AG08395 (cell line): ENCODE measurements around the gene FAM209A.
A peak's percentile ranks its signal among the peaks of the same experiment; 100 is the strongest.
"Not testable (repeated sequence)": the region's sequence is repeated elsewhere in the genome, so short reads cannot be mapped to it uniquely, and the experiment has no call there.

Experiments used
- DNase-seq: peaks from one replicate; pipeline ENCODE4 v3.0.0; 2012; ENCODE audit warnings: mixed read lengths, low spot score

FAM209A gene

DNA sequence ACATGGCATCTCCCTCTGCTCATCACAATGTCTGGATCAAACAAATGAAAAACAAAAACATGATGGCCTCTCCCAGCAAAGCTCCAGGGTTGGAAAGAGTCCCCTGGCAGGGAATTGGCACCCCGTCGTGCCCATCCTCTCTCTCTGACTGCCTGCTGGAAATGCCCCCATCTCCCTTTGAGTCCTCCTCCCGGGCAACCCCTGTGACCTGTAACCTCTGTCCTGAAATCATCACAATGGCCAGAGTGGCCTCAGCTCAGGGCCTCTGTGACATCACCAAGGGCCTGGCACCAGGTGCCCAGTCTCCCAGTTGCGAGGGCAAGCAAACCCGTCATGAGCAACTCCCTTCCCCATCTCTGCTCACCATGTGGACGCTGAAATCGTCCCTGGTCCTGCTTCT lies at the start of gene FAM209A:
Gene FAM209A (plus strand): TSS at position 301 of the 400 bp plus-strand sequence. CDS start 65 bp downstream, at position 366.
- not testable (repeated sequence) for DNase-seq

DNA sequence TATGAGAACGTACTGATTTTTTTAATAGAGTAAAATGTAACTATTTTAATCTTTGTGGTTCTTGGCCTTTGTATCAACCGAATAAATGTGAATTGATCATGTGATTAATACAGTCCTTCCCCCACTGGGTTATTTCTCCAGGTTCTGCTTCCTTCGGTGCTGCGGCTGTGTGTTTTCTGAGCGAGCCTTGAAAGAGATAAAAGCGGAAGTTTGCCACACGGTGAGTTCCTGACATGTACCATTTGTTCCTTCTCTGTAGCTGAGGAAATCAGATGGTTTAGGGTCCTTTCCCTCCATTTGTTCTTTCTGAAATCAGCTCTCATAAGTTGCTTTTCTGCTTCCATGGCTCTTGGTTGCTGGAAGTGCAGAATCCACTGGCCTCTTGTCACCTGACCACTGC lies 40.6 kb upstream of the FAM209A start:
- no peak for DNase-seq

GRCh38 chr20:56487216-56487615 lies 37.3 kb upstream of the FAM209A start:
- DNase-seq = no peak

DNA sequence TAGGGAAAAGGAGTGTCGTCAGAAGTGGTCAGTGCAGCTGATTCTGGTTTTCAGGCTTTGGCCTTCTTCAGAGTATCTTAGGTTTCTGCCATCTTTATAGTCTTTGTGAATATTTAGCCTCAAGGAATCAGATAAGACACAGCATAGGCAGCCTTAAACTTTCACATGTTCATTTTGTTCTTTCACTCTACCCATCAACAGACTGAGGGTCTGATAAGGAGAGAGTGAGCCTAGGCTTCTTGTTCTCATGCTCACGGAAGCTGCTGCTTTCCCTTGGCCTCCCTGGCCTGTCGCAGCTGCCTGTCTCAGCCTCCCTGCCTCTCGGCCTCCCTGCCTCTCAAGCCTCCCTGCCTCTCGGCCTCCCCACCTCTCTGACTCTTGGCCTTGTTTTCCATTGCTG lies 36.0 kb upstream of the FAM209A start:
- no peak for DNase-seq

DNA sequence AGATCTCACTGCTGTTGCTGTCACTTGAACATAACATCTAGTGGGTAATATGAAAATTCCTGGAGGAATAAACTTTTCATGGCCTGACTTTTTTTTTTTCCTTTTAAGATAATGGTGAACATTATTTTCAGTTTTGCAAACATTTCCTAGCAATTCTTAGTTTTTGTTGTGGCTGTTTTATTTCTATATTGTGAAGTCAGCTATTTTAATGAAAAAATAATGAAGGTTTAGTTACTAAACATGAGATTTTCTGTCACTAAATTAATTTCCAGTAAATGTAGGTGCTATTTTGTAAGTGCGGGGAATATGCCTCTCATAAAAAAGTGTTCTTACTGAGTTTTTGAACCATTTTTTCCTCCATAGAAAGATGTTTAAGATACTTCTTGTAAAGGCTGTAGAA lies 23.4 kb upstream of the FAM209A start:
- no peak for DNase-seq

DNA sequence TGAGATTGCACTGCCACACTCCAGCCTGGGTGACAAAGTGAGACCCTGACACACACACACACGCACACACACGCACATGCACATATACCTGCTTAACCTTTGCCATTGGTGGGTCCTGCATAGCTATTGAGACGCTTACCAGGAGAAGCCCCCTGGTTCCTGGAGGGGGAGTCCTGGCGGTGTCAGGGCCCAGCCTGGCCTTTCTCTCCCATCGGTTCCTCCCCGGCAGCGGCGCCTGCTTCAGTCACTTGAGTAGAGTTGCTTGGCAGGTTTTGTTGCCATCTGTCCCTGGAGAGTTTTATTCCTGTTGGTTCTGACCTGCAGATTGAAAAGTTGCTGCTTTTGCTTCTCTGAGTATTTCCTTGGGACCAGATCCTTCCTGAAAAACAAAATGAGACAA lies 20.6 kb upstream of the FAM209A start:
- no peak for DNase-seq

DNA sequence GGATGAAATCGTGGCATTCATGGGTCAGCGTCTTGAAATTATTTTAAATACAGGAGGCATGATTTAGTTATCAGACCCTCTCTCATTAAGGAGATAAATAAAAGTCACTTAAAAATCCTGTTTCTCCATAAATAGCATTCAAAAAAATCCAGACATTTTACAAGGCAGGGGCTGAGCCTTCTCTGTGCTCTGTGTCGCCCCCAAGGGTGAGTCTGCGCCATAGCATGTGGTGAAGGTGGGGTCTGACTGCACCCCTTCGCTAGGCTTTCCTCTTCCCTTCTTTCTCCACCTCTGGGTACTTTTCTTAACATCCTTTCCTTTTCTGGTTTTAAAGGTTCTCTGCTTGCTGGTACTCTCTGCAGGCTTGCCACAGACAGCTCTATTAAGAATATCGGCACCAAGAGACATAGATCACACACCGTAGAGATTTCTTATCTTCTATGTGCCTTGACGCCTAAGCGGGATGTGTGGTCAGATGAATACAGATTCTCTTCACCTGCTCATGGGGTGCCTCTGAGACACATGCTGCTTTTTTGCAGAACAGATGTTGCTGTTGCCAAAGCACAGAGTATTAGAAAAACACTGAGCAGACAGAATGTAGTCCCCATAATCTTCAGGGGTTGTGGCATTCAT lies 20.1 kb upstream of the FAM209A start:
- DNase-seq = peak; percentile 10

- no peak for DNase-seq
These were observed 18.4 kb upstream of the FAM209A start for GRCh38 chr20:56506103-56506502.

DNA sequence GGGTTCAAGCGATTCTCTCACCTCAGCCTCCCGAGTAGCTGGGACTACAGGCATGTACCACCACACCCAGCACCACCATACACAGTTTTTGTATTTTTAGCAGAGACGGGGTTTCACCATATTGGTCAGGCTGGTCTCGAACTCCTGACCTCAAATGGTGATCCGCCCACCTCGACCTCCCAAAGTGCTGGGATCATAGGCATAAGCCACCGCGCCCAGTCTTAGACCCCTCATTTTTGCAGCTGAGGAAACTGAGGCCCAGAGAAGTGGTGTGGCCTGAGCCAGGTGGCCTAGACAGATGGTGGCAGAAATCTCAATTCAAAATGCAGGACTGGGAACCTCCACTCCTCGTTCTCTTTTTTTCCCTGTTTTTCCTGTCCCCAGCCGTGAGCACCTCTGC lies 12.6 kb upstream of the FAM209A start:
- no peak for DNase-seq

DNA sequence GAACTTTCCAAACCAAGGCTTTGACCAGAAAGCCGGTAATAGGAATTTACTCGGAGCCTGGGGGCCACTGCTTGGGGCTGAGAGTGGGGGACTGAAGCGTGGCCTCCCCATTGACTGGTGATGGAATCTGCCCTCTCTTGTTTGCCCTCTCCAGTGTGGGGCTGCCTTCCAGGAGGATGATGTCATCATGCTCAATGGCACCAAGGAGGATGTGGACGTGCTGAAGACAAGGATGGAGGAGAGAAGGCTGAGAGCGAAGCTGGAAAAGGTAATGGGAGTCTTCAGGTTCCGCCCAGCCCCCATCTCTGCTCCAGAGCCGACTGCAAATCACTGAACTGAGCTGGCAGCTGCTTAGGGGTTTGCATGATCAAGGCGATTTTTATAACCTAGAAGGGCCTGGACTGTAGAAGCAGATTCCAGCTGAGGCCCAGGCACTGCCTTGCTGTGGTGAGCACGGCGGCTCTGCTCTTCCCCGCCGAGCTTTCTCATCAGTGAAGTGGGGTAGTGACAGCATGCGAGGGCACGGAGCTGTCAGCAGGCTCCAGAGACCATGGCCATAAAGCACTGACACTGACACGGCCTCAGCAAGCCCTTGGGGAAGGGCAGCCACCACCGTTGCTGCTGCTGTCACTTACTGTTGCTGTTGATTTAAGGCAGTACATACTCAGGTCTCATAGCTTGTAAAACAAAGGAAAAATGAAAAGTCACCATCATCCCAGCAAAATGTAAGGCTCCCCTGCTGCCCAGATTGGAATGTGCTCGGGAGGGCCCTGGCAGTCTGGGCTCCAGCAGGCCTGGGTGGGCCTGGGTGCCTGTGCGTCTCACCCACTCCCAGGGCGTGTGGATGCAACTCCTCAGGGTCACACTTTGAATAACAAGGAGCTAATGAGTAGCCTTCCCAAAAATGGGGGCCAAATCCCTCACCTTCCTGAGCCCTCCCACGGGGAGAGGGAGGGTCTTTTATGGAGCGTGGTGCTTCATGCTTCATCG lies 11.1 kb upstream of the FAM209A start:
- no peak for DNase-seq

DNA sequence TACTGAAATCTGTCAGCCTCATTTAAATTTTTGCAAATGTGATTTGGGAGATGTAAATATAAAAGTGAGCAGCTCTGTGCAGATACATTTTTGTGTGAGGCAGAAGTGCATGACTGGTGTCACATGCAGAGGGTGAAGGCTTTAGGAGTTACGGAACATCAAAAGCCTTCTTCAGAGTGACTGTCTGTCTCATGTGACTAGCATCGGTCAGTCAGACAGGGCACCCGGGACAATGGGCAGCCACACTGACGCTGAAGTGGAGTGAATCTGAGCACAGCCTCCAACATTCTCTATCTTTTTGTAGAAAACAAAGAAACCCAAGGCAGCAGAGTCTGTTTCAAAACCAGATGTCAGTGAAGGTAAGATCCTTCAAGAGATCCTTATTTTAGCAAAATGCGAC lies 7.9 kb upstream of the FAM209A start:
- no peak for DNase-seq

- no peak for DNase-seq
These were observed 7.3 kb upstream of the FAM209A start for GRCh38 chr20:56517211-56517610.

DNA sequence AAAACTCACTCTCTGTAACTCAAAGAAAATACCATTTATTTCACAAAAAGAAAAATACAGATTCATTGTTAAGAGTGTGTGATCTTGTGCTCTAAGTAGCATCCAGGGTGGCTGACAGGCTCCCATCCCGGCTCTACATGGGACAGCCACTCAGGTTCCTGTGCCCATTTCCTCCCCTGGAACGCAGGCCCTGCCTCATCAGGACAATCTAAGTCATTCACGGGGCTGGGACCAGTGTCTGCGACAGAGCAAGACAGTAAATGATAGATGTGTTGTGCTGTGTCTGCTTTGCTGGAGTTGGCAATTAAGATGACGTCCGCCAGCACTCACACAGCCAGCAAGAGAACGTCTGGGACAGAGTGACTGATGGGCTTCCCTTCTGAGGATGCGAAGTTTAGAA lies 6.9 kb upstream of the FAM209A start:
- no peak for DNase-seq

DNA sequence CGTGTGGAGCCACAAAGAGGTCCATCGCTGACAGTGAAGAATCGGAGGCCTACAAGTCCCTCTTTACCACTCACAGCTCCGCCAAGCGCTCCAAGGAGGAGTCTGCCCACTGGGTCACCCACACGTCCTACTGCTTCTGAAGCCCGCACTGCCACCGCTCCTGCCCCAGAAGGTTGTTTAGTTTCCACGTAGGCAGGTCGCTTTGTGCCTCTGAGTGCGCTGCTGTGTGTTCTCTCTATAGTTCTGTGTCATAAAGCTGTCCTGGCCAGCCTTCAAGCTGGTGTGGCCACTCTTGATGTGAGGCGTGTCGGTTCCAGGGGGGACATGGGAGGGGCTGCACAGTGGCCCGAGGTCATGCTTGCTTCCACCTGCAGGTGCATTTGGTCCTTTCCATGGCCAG lies 6.4 kb upstream of the FAM209A start:
- no peak for DNase-seq

- no peak for DNase-seq
These were observed 5.7 kb upstream of the FAM209A start for GRCh38 chr20:56518721-56519398.

GRCh38 chr20:56519551-56519950 lies 5.0 kb upstream of the FAM209A start:
- DNase-seq = no peak

- no peak for DNase-seq
These were observed 4.4 kb upstream of the FAM209A start for GRCh38 chr20:56520180-56520579.

DNA sequence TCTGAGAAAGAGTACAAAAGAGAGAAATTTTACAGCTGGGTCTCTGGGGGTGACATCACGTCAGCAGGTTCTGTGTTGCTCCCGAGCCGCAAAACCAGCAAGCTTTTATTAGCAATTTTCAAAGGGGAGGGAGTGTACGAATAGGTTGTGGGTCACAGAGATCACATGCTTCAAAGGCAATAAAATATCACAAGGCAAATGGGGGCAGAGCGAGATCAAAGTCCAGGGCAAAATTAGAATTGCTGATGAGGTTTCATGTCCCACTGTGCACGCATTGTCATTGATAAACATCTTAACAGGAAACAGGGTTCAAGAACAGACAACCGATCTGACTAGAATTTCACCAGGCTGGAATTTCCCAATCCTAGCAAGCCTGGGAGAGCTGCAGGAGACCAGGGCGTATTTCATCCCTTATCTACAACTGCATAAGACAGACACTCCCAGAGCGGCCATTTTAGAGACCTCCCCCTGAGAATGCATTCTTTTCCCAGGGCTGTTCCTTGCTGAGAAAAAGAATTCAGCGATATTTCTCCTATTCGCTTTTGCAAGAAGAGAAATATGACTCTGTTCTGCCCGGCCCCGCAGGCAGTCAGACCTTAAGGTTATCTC lies 3.7 kb upstream of the FAM209A start:
- not testable (repeated sequence) for DNase-seq

DNA sequence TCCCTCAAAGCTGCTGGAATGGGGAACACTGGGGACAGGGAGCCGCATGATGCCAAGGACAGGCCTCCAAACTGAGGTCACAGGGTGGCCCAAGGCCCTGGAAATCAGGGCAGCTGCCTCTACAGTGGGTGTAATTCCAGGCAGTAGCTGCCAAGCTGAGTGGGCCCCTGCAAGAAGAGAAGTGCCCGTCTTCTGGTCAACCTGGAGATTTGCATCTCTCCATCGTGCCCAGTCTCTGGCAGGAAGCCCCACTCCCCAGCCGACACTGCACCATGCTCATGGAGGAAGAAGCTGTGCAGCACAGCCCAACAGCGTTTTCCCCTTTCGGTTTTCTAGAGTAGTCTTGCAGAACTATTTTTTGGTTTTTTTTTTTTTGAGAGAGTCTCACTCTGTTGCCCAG lies 2.2 kb upstream of the FAM209A start:
- no peak for DNase-seq

DNA sequence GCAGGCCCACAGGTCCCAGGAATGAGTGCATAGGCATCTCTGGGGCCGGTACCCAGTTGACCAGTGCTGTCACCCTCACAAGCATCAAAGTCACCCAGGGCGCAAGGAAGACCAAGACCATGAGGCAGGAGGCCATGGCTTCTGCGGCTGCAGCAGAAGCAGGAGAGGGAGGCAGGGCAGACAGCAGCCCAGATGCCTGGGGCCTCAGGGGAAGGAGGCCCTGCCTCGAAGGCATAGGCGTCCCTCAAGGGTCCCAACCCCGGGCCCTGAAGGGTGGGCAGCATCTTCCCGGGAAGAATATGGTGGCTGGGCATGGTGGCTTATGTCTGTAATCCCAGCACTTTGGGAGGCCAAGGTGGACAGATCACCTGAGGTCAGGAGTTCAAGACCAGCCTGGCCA lies 3.0 kb downstream of the FAM209A start:
- DNase-seq = no peak

- not testable (repeated sequence) for DNase-seq
These were observed 8.4 kb downstream of the FAM209A start, which contains the start of gene FAM209B for GRCh38 chr20:56532946-56533345. FAM209B (plus strand) TSS chr20:56533246; CDS start chr20:56533342, 96 bp downstream.

- DNase-seq = no peak
These were observed 13.5 kb downstream of the FAM209A start for GRCh38 chr20:56537997-56538396.
